ENCODE measurements around the gene GPC6.

DNA sequence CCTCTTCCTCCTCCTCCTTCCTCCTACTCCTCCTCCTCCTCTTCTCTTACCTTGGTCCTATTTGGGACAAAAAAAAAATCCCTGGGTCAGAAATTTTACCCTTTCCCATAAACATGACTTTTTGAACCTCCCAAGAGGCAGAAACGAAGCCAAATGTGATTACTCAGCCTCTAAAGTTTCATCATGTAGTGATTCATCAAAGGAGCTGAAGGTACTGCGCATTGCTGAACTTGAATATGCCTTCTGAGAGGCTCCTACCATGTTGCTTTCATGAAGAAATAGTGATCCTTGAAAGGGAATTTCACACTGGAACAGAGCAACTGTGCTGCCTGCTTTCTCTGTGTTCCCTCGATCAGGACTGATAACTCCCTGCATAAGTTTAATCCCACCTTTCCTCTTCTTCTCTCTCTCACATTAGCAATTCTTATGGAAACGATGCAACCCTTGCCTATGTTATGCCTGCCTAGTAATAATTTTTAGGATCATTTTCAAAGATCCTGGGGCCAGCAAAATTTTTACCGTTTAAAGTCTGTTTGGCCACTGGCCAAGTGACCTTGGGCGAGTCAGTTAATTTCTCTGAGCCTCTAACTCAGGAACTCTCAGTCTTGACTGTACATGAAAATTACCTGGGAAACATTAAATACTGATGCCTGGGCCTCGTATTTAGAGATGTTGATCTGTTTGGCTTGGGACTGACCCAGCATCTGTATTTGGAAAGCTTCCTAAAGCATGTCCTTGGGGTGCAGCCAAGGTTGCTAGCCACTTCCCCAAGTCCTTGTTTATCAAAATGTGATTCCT lies 1103.3 kb downstream of the GPC6 start:
- TF ChIP-seq RCOR1 (IDR thresholded peaks at IDR 0.05; ENCODE audit: borderline replicate concordance in 1 of 2, low read depth in 2 of 2, low read length in 2 of 2) = no peak
- no peak for TF ChIP-seq L3MBTL2 (IDR thresholded peaks at IDR 0.05)
- TF ChIP-seq SIRT6 (IDR thresholded peaks at IDR 0.05; ENCODE audit: low read depth, low read length) = no peak
- TF ChIP-seq ZZZ3 (IDR thresholded peaks at IDR 0.05) = no peak
- TF ChIP-seq, protein P1, sequence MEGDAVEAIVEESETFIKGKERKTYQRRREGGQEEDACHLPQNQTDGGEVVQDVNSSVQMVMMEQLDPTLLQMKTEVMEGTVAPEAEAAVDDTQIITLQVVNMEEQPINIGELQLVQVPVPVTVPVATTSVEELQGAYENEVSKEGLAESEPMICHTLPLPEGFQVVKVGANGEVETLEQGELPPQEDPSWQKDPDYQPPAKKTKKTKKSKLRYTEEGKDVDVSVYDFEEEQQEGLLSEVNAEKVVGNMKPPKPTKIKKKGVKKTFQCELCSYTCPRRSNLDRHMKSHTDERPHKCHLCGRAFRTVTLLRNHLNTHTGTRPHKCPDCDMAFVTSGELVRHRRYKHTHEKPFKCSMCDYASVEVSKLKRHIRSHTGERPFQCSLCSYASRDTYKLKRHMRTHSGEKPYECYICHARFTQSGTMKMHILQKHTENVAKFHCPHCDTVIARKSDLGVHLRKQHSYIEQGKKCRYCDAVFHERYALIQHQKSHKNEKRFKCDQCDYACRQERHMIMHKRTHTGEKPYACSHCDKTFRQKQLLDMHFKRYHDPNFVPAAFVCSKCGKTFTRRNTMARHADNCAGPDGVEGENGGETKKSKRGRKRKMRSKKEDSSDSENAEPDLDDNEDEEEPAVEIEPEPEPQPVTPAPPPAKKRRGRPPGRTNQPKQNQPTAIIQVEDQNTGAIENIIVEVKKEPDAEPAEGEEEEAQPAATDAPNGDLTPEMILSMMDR (IDR thresholded peaks at IDR 0.05 in 2 of 3, conservative IDR thresholded peaks at IDR 0.05 in 1 of 3; ENCODE audit: insufficient read depth in 2 of 3, low read depth in 1 of 3, low read length in 3 of 3) = no peak
- TF ChIP-seq RHOXF2B (CRISPR knock-in tag; conservative IDR thresholded peaks at IDR 0.05) = no peak
- no peak for TF ChIP-seq ZKSCAN8 (CRISPR knock-in tag; IDR thresholded peaks at IDR 0.05)
- no peak for TF ChIP-seq ZBTB8A (IDR thresholded peaks at IDR 0.05; ENCODE audit: partially characterized antibody)
- no peak for TF ChIP-seq PRMT5 (CRISPR knock-in tag; IDR thresholded peaks at IDR 0.05)
- TF ChIP-seq, protein P2, sequence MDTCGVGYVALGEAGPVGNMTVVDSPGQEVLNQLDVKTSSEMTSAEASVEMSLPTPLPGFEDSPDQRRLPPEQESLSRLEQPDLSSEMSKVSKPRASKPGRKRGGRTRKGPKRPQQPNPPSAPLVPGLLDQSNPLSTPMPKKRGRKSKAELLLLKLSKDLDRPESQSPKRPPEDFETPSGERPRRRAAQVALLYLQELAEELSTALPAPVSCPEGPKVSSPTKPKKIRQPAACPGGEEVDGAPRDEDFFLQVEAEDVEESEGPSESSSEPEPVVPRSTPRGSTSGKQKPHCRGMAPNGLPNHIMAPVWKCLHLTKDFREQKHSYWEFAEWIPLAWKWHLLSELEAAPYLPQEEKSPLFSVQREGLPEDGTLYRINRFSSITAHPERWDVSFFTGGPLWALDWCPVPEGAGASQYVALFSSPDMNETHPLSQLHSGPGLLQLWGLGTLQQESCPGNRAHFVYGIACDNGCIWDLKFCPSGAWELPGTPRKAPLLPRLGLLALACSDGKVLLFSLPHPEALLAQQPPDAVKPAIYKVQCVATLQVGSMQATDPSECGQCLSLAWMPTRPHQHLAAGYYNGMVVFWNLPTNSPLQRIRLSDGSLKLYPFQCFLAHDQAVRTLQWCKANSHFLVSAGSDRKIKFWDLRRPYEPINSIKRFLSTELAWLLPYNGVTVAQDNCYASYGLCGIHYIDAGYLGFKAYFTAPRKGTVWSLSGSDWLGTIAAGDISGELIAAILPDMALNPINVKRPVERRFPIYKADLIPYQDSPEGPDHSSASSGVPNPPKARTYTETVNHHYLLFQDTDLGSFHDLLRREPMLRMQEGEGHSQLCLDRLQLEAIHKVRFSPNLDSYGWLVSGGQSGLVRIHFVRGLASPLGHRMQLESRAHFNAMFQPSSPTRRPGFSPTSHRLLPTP (IDR thresholded peaks at IDR 0.05; ENCODE audit: borderline replicate concordance, extremely low read depth, insufficient read length) = no peak
- no peak for TF ChIP-seq TCFL5 (CRISPR knock-in tag; conservative IDR thresholded peaks at IDR 0.05)
- no peak for TF ChIP-seq RFX5 (IDR thresholded peaks at IDR 0.05; ENCODE audit: low read depth, low read length)
- TF ChIP-seq, protein P3, sequence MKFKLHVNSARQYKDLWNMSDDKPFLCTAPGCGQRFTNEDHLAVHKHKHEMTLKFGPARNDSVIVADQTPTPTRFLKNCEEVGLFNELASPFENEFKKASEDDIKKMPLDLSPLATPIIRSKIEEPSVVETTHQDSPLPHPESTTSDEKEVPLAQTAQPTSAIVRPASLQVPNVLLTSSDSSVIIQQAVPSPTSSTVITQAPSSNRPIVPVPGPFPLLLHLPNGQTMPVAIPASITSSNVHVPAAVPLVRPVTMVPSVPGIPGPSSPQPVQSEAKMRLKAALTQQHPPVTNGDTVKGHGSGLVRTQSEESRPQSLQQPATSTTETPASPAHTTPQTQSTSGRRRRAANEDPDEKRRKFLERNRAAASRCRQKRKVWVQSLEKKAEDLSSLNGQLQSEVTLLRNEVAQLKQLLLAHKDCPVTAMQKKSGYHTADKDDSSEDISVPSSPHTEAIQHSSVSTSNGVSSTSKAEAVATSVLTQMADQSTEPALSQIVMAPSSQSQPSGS (CRISPR knock-in tag; IDR thresholded peaks at IDR 0.05) = no peak
